Right forelimb (tissue), 1 donor: ENCODE measurements around the gene SUZ12.
"Not testable (repeated sequence)": the region's sequence is repeated elsewhere in the genome, so short reads cannot be mapped to it uniquely, and the experiment has no call there.

Source experiments
- DNase-seq: peaks from one replicate; pipeline ENCODE4 v3.0.0-alpha.2; 2018

Gene SUZ12

GRCh38 chr17:31936615-31937609 lies at the start of gene SUZ12:
Gene SUZ12 (plus strand): TSS chr17:31937007. CDS start chr17:31937247, 240 bp downstream.
- DNase-seq: peak; percentile 89

- DNase-seq: no peak
Observed at GRCh38 chr17:31888124-31888523, 48.7 kb upstream of the SUZ12 start.

GRCh38 chr17:31900877-31901276 lies 35.9 kb upstream of the SUZ12 start:
- DNase-seq: no peak

DNA sequence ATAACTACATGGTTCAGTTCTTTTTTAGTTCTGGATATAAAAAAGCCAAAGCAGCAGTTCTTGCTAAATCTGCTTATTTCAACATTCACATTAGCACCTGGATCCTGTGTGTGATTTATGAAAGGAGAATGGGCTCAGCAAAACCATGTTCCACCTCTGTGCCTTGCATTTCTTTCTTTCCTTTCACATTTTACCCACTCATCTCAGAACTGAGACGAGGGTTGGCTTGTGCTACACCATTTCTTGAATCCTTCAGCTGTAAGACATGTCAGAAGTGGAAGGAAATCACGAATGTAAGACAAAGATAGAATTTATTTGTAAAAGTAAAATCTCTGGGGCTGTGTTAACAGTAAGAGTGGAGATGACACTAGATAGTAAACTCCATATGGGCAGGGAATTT lies 34.1 kb upstream of the SUZ12 start:
- no peak for DNase-seq

GRCh38 chr17:31903401-31903800 lies 33.4 kb upstream of the SUZ12 start:
- no peak for DNase-seq

DNA sequence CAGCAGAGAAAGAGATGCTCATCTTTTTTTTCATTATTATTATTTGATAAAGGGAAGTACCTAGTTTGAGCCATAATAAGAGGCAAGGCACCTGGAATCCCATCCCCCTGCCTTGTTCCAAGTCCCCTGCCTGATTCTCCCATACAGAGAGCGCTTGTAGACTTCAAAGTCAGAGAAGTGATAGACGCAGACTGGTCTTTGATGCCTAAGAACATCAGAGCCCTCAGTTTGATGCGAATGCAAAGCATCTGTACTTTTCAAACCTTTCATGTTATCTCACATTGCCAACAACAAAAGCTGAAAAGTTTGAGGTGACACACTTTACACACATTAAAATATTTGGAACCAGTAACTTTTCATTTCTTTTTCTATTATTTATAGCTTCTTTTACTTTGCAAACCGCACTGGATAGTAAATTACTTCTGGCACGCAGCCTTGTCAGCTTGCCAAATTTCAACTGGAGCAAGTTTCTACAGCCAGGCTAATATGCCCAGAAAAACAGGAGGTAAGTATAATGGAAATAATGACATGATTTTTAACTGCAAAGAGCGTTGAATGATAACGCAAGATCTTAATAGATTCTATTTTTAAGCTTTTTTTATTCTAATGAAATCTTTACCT lies 29.4 kb upstream of the SUZ12 start:
- peak; percentile 62 for DNase-seq

DNA sequence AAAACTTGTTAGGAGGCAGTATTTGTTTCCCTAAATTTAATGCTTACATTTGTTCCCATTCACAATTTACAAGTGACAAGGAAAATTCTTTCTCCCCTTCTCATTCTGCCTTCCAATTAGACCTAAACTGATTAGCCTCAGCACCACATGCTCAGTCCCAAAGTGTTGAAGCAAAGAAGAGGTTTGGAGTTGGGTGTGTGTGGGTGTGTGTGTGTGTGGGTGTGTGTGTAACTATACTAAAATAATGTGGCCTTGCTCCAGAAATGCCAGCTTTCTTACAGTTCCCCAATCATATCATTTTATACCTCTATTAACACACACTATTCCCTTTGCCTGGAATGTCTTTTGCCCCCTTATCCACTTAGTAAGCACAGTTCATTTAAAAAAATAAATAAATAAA lies 28.4 kb upstream of the SUZ12 start:
- DNase-seq: no peak

DNA sequence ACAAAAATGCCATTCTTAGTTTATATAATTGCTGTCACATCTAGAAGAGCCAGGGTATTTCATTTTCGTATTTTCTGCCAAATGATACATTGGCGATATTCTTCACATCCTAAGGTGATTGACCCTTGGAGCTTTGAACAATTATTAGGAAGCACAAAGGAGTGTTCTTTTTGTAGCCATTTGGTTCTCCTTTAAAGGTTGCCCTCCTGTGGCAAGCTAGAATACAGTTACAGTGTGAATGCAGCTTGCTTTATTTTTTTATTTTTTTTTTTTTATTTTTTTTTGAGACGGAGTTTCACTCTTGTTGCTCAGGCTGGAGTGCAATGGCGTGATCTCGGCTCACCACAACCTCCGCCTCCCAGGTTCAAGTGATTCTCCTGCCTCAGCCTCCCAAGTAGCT lies 24.1 kb upstream of the SUZ12 start:
- DNase-seq: not testable (repeated sequence)

DNA sequence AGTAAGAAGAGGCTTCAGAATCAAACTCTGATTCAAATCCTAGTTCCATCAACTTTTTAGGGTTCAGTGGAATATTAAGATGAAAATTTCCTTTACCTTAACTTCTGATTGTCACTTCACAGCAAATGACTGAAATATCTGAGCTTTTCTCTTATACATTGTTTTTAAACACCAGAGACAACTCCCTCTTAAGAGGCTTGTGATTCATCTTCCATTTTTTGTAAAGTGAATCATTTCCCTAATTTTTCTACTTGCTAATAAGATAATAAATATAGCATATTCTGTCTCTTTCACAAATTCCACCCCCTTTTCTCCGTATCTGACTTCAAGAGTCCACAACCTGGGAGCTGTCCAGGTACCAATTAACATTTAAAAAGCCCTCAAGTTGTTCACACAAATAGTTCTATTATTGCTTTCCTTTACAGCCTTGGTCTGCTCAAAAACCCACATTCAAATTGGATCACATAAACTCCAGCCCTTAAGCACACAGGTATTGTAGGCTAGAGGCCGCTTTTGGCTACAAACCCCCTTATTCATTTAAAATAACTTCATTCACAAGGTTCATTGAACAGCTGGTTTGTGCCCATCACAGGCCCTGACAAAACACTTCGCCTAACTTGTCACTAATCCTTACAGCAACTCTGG lies 21.2 kb upstream of the SUZ12 start:
- DNase-seq: no peak

DNA sequence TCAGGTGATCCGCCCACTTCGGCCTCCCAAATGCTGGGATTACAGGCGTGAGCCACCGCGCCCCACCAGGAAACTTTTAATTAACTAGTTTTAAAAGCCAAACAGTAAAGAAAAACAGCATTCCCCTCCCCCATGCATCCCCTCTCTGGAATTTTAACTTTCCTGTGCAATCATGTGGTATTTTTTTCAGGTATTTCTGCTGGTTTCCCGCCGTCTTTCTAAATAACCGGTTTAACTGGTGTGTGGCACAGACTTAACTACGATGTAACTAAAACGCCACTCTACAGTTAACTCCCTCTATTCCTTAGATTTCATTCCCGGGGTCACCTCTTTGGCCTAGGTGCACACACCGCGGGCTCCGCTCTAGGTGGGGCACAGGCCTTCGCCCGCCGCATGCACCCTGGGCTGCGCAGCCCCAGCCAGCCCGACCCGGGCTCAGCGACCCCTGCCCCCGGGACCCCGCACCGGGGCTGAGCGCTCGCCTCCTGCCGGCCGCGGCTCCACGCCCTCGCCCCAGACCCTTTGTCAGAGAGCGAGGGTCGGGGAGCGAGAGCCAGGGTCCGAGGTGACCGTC lies 20.2 kb upstream of the SUZ12 start:
- DNase-seq: no peak

DNA sequence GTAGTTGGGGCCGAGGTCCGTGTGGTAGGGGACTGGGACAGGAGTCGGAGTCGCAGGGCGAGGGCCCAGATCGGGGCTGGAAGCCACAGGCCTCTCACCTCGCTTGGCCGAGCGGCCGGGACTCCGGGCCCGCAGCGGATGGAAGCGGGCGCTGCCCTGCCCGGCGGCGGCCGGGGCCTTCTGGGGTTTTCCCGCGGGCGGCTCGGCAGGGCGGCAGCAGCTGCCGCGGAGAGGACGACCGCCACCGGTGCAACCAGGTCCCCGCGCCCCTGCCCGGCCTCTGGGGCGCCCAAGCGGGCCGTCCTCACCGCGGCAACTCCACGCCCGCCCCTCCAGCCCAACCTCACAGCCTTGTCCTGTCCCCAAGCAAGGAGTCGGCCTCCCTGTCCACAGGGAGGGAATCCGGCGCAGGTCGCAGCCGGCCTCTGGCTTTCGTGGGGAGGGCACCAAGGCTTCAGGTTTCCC lies 19.7 kb upstream of the SUZ12 start:
- DNase-seq: no peak

- not testable (repeated sequence) for DNase-seq
Observed at GRCh38 chr17:31917721-31918120, 19.1 kb upstream of the SUZ12 start.

GRCh38 chr17:31918701-31919128 lies 18.1 kb upstream of the SUZ12 start:
- no peak for DNase-seq

DNA sequence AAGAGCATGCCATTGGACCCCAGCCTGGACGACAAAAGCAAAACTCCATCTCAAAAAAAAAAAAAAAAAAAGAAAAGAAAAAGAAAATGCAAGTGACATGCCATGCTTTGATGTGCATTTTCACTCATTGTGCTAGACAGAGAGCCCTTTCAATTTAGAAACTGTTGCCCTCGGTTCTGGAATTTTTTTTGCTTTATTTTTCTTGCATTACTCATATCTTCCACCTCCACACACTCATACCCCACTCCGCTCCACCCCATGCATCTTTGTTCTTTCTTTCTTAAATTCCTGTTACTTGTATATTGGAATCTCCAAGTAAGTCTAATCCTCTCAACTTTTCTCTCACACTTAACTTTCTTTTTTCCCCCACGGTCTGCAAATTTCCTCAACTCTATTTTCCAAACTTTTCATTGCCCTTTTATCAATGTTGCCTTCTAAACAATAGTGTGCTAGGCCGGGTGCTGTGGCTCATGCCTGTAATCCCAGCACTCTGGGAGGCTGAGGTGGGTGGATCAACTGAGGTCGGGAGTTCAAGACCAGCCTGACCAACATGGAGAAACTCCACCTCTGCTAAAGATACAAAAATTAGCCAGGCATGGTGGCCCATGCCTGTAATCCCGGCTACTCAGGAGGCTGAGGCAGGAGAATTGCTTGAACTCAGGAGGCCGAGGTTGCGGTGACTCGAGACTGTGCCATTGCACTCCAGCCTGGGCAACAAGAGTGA lies 16.8 kb upstream of the SUZ12 start:
- no peak for DNase-seq

DNA sequence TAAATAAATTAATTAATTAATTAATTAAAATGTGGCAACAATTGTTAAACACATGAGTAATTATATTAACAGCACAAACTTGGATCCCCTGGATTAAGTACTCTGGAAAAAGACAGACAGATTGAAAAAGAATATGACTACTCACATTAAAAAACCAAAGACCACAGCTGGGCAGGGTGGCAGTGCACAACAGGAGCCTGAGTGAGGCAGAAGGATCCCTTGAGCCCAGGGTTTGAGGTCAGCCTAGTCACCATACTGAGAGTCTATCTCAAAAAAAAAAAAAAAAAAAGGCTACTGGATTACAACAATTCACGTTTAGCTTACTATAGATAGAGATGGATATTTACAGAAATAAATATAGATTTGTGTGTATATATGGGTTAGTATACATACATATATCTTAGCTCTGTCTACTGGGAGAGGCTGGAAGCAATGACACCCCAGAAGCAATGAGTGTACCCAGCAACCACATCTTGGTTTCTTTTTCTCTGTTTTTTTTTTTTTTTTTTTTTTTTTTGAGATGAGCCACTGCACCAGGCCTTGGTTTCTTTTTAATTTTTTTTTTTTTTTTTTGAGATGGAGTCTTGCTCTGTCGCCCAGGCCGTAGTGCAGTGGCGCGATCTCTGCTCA lies 10.6 kb upstream of the SUZ12 start:
- no peak for DNase-seq

DNA sequence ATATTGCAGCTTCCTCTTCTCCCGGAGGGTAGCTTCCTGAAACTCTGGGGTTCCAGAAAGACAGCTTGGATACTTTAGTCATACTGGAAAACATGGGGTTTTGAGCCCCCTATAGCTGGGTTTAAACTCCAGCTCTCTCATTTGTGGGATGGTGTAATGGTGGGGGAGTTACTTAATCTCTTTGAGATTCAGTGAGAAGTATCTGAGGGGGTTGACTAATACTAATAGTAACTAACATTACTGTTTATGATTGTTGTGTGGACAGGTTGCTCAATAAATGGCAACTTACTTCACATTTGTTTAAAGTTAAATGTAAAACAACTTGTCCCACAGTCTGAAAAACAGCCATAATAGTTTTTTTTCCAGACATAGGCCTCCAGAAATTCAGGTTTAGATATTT lies 5.1 kb upstream of the SUZ12 start:
- DNase-seq: no peak

- no peak for DNase-seq
Observed at GRCh38 chr17:31935512-31935911, 1.3 kb upstream of the SUZ12 start.

DNA sequence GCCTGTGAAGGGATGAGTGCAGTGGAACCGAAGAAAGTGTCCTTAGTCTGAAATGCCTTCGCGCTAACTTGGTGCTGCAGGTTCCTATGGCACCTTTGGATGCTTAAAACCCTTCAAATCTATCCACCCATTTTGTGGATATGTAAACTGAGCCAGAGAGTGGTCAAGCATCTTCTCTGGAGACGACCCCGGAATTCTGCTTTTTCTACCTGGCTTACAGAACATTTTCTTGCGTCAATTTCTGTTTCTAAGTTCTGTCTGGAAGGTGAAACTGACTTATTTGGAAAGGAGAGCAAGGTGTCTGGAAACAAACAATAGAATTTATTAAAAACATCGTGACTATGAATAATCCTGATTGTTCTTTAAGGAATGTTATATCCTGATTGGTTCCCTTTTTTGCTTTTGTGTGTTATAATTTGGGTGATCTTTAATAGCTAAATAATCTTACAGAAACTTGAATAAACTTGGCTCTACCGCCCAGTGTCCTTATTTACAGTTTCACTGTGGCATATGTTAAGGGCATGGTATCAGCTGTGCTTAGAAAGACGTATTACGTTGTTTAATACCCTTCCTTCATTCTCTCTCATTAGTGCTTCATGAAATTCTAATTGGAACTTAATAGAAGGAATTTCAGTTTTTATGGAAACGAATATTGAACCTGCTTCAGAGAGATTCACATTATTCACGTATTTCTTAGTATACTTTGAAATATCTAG lies 1.3 kb downstream of the SUZ12 start:
- not testable (repeated sequence) for DNase-seq

DNA sequence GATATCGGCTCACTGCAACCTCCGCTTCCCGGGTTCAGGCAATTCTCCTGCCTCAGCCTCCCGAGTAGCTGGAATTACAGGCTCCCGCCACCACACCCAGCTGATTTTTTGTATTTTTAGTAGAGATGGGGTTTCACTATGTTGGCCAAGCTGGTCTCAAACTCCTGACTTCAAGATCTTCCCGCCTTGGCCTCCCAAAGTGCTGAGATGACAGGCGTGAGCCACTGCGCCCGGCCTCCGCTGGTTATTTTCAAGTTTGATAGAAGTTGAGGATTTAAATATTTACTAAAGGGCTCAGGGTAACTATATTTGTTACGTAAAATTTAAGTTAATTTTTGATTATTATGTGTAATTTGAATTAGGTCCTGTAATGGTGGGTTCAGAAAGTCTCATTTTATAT lies 5.1 kb downstream of the SUZ12 start:
- DNase-seq: not testable (repeated sequence)

GRCh38 chr17:31942396-31942795 lies 5.6 kb downstream of the SUZ12 start:
- DNase-seq: not testable (repeated sequence)

DNA sequence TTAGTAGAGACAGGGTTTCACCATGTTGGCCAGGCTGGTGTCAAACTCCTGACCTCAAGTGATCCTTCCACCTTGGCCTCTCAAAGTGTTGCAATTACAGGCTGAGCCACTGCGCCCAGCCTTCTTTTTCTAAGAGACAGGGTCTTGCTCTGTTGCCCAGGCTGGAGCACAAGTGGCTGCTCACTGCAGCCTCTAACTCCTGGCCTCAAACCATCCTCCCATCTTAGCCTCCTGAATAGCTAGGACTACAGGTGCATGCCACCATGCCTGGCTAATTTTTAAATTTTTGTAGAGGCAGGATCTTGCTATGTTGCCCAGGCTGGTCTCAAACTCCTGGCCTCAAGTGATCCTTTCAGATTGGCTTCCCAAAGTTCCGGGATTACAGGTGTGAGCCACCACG lies 15.1 kb downstream of the SUZ12 start:
- not testable (repeated sequence) for DNase-seq
